Left lung (tissue), 10 donors: Measurements from ENCODE around the gene PFN1. TPM values are rescaled to one million over a fixed set of nuclear protein-coding genes. Genes with fewer than 3 reads are reported as not detected.

Source experiments
- ATAC-seq: fragments of 200-7000 bp; cut with Tn5 transposase; one replicate; pipeline ENCODE4 v1.9.1; 2020; ENCODE audit warnings: moderate library complexity
- DNase-seq, 4 donors: peaks; one replicate each; pipeline ENCODE4 v3.0.0-alpha.2; 2013 to 2020
- H3K27ac ChIP-seq, 2 donors: fragments of 200-600 bp; sonication (generic) in 1 of 2; one replicate each; pipeline versions ENCODE4 v1.5.0 to v1.8.0; 2020 to 2021
- H3K27me3 ChIP-seq, 2 donors: fragments of 200-600 bp; sonication (generic) in 1 of 2; one replicate each; pipeline versions ENCODE4 v1.5.0 to v1.8.0; 2020 to 2021
- H3K36me3 ChIP-seq, 2 donors: fragments of 200-600 bp; sonication (generic) in 1 of 2; one replicate each; pipeline versions ENCODE4 v1.5.0 to v1.8.0; 2020 to 2021
- H3K4me1 ChIP-seq, 2 donors: fragments of 200-600 bp; one replicate each; pipeline ENCODE4 v1.8.0; 2021
- H3K4me3 ChIP-seq, 2 donors: fragments of 200-600 bp; sonication (generic) in 1 of 2; one replicate each; pipeline versions ENCODE4 v1.5.0 to v1.8.0; 2020 to 2021; ENCODE audit warnings: mild to moderate bottlenecking in 1 of 2
- H3K9me3 ChIP-seq, 2 donors: fragments of 200-600 bp; sonication (generic) in 1 of 2; one replicate each; pipeline versions ENCODE4 v1.5.0 to v1.8.0; 2020 to 2021
- intact Hi-C, 2 donors: fragments of 100-400 bp; cut with DNase I; formaldehyde crosslinking; loops; one replicate each; pipeline versions ENCODE4 v1.11.2 to v1.14.2; 2022
- polyA plus RNA-seq, 6 donors: library from polyadenylated mRNA; unstranded; fragments of 120-200 nt; gene quantifications; one replicate each; pipeline ENCODE4 v1.2.1, GENCODE V29; 2013; ENCODE audit not compliant: insufficient read length in 6 of 6
- total RNA-seq, 2 donors: library from RNA; stranded (reverse); fragmentation: NEBNext Ultra II Directional; extraction: Animal tissue kit (Norgen Biotek cat#: 25700); gene quantifications; one replicate each; pipeline ENCODE4 v1.2.1, GENCODE V29; 2021
- TF ChIP-seq, protein P1 (sequence below), 2 donors: fragments of 200-600 bp; sonication (generic) in 1 of 2; IDR thresholded peaks; one replicate each; pipeline versions ENCODE4 v1.5.0 to v1.8.0; 2021; ENCODE audit warnings: antibody characterized with exemption in 2 of 2
- donor health status: DM: no; HTN: yes; CAD: no.
- donor health status: DM: no; HTN: no; CAD: no.

PFN1 gene
- total and polyA plus RNA-seq, 8 donors: 337 to 987 (median 430) TPM

DNA sequence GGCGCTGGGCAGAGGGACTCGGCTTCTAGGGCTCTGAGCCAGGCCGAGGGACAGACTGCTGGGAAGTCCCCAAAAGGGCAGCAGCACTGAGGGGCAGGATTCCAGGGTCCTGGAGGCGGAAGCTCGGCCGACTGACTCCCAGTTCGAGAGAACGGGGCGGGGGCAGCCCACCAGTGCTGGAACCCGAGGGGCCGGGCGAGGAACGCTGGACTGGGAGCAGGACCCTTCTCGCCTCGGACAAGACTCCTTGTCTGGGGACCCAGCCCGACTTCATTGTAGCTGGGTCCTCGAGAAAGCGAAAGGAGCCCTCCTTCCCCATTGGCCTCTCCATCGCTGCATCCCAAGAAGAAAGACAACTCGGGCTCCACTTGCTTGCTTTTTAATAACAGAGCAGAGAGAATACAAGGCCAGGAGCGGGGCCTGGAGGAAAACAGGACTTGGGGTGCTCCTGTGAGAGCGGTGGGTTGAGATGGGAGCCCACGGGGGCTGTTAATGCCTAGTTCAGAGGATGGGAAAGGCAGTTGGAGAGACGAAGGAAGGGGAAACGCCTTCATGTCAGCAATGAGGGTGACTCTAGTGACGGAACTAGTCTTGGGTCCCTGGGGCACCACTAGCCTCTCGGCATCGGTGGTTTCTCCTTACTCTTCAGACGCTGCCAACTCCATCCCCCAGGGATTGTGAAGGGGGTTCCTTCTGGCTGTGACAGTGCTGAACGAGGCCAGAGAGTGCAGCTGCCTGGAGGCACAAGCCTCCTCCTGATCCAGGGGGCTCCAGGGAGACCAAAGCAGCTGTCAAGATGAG is 39.6 kb upstream of the PFN1 start:
- ATAC-seq (peak; percentile 4), DNase-seq (no peak)
- TF ChIP-seq, protein P1, sequence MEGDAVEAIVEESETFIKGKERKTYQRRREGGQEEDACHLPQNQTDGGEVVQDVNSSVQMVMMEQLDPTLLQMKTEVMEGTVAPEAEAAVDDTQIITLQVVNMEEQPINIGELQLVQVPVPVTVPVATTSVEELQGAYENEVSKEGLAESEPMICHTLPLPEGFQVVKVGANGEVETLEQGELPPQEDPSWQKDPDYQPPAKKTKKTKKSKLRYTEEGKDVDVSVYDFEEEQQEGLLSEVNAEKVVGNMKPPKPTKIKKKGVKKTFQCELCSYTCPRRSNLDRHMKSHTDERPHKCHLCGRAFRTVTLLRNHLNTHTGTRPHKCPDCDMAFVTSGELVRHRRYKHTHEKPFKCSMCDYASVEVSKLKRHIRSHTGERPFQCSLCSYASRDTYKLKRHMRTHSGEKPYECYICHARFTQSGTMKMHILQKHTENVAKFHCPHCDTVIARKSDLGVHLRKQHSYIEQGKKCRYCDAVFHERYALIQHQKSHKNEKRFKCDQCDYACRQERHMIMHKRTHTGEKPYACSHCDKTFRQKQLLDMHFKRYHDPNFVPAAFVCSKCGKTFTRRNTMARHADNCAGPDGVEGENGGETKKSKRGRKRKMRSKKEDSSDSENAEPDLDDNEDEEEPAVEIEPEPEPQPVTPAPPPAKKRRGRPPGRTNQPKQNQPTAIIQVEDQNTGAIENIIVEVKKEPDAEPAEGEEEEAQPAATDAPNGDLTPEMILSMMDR (IDR thresholded peaks at IDR 0.05): no peak
- Histone ChIP-seq H3K27ac (peak overlapping the region; percentile 94), H3K9me3 (no peaks in the 10 kb centered on the region), H3K4me1 (peaks cover 17 to 34% of the 10 kb centered on the region in 2 donors), H3K27me3 (no peaks in the 10 kb centered on the region), H3K36me3 (peaks cover 0 to 17% of the 10 kb centered on the region in 2 donors), H3K4me3 (peak overlapping the region; percentile 94 to 98)
- intact Hi-C loops: loop anchor here in 1 of 2 donors (10.0 kb wide), 1 partner anchor 77 kb away; no protein-coding TSS in a partner anchor

DNA sequence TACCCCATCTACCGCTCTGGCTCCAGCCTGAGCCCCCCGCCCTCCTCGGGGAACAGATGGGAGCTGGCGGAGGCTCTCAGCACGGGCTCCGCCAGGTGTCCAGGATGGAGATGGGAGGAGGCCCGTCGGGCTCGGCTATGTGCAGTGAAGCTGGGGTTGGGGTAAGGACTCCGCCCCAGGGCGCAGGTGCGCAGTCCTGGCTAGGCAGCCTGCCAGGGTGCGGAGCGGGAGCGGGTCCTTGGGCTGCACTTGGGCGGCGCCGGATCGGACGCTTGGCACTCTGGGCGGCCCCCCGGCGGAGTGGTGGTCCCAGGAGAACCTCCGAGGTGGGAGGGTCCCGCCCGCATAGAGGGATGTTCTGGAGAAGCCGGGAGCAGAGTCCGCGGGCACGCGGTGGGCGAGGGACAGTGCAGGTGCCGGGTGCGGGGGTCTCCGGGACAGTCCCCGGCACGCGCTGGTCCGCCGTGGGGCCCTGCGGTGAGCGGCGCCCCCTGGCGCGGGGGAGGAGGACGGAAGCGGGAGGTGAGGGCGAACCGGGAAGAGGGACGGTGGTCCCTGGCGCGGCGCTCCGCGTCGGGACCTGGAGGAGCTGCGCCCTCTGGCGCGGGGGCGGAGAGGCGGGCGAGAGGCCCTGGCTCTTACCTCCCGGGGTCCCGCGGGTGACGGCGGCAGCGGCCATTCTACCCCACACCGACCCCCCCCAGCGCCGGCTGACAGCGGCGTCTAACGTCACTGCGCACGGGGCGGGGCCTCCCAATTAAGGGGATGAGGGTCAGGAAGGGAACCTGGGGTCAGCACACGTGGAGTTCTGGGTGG is 38.8 kb upstream of the PFN1 start, which contains the start of gene CAMTA2:
TSS of gene CAMTA2 (minus strand) at position 725 of the 816 bp plus-strand sequence. CDS start 1,453 bp downstream, outside the sequence.
- Histone ChIP-seq H3K27ac (peak within 1 kb of the TSS; percentile 94), H3K9me3 (no peaks in the 10 kb centered on the region), H3K36me3 (peaks cover 0 to 26% of the 10 kb centered on the region in 2 donors), H3K27me3 (no peaks in the 10 kb centered on the region), H3K4me3 (peak within 1 kb of the TSS; percentile 94 to 98), H3K4me1 (peaks cover 17 to 42% of the 10 kb centered on the region in 2 donors)
- peak; percentile 94 for ATAC-seq
- intact Hi-C loops: loop anchor here in 1 of 2 donors (10.0 kb wide), 1 partner anchor 78 kb away; no protein-coding TSS in a partner anchor
- DNase-seq: peak; percentile 82 to 99 (median 88)
- TF ChIP-seq, protein P1 (IDR thresholded peaks at IDR 0.05): peak; percentile 69 to 72

DNA sequence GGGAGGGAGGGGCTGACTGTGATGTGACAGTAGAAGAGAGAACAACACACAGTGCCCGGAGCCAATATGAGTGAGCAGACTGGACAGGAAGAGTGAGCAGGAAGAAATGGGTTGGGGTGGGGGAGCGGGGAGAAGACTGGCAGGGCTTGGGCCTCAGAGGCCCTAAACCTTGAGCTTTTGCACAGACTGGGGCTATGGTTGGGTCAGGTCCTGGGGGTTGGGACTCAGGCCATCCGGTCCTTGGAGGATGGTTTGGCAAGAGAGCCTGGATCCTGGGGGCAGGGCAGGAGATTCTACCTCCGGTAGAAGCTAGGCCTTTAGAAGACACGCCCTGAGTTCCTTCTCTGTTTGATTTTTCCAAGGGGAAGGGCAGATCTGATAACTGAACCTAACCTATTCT is 38.1 kb upstream of the PFN1 start:
- TF ChIP-seq, protein P1 (IDR thresholded peaks at IDR 0.05): no peak
- intact Hi-C loops: loop anchor here in 1 of 2 donors (10.0 kb wide), 1 partner anchor 78 kb away; no protein-coding TSS in a partner anchor
- ATAC-seq: peak; percentile 5

DNA sequence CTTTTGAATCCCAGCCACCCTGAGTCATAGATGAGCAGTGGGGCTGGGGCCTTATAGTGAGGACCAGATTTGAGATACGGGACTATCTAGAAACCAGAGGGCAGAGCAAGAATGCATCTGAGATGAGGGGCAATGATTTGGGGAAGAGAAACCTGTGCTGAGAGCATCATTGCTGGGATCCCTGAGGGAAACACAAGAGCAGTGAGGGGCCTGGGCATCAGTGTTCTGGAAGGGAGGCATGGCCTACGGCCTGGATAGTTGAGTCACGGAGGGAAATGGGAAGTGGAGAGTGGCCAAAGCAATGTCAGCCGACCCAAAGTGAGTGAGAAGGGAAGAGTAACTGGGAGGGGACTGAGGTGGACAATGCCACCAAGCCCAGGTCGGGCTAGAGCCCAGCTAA is 34.0 kb upstream of the PFN1 start:
- TF ChIP-seq, protein P1 (IDR thresholded peaks at IDR 0.05): no peak
- H3K27me3 ChIP-seq: no peaks in the 10 kb centered on the region
- no peak overlapping the region for H3K4me3 ChIP-seq
- H3K27ac ChIP-seq: peak overlapping the region in 1 of 2 donors; percentile 37
- H3K4me1 ChIP-seq: peaks cover 12 to 69% of the 10 kb centered on the region in 2 donors
- H3K9me3 ChIP-seq: no peaks in the 10 kb centered on the region
- no peak for DNase-seq
- ATAC-seq: no peak
- intact Hi-C loops: loop anchor here in 1 of 2 donors (10.0 kb wide), 1 partner anchor 82 kb away; no protein-coding TSS in a partner anchor
- H3K36me3 ChIP-seq: peaks cover 0 to 73% of the 10 kb centered on the region in 2 donors

More for the DNA sequence above, 38.1 kb upstream of the PFN1 start:
- peak overlapping the region; percentile 94 for H3K27ac ChIP-seq
- no peaks in the 10 kb centered on the region for H3K27me3 ChIP-seq
- peaks cover 0 to 33% of the 10 kb centered on the region in 2 donors for H3K36me3 ChIP-seq
- H3K4me1 ChIP-seq: peaks cover 17 to 49% of the 10 kb centered on the region in 2 donors
- DNase-seq: no peak
- H3K4me3 ChIP-seq: peak overlapping the region; percentile 94 to 98
- no peaks in the 10 kb centered on the region for H3K9me3 ChIP-seq
